K562 (cell line): Measurements from ENCODE around the gene CIAO1. TPM values are rescaled to one million over a fixed set of nuclear protein-coding genes. Genes with fewer than 3 reads are reported as not detected.
A peak's percentile ranks its signal among the peaks of the same experiment; 100 is the strongest.

Experiments used
- CREB3L1 ChIP-seq: fragments of 450-650 bp; IDR thresholded peaks from 2 replicates; pipeline ENCODE4 v1.6.1; 2014; ENCODE audit warnings: low read depth, mild to moderate bottlenecking, moderate library complexity, borderline replicate concordance
- DDX20 ChIP-seq: fragments of 450-650 bp; IDR thresholded peaks from 2 replicates; pipeline ENCODE4 v1.6.1; 2016; ENCODE audit warnings: missing genetic modification characterization, low read depth, mild to moderate bottlenecking, missing compliant biosample characterization, moderate library complexity
- ETV5 ChIP-seq: sonication (generic); formaldehyde crosslinking; IDR thresholded peaks from 2 replicates; pipeline ENCODE4 v1.4.0; 2020; ENCODE audit warnings: low read depth, mild to moderate bottlenecking, missing genetic modification reagents
- HIVEP1 ChIP-seq: fragments of 250-450 bp; sonication (Bioruptor Pico); IDR thresholded peaks from 2 replicates; pipeline ENCODE4 v1.4.0; 2020; ENCODE audit warnings: mild to moderate bottlenecking
- HMGXB4 ChIP-seq: sonication (generic); formaldehyde crosslinking; IDR thresholded peaks from 2 replicates; pipeline ENCODE4 v1.8.1; 2023; ENCODE audit warnings: mild to moderate bottlenecking, missing genetic modification reagents
- JUN ChIP-seq, 2 experiments: sonication (generic) in 1 of 2; formaldehyde crosslinking in 1 of 2; IDR thresholded peaks; 2 replicates each; pipeline versions ENCODE4 v1.6.1 to v1.8.0; 2012 to 2022; ENCODE audit warnings: borderline replicate concordance in 2 of 2, mild to moderate bottlenecking in 2 of 2, improper control_type of control experiment in 1 of 2, low read depth in 1 of 2, low read length in 1 of 2, missing genetic modification reagents in 1 of 2
- KDM2B ChIP-seq: fragments of 250-450 bp; sonication (Bioruptor Pico); IDR thresholded peaks from 2 replicates; pipeline ENCODE4 v1.8.0; 2021; ENCODE audit warnings: mild to moderate bottlenecking, moderate library complexity
- MCM2 ChIP-seq: fragments of 450-650 bp; IDR thresholded peaks from 2 replicates; pipeline ENCODE4 v1.6.1; 2017; ENCODE audit warnings: low read depth, mild to moderate bottlenecking
- MEIS2 ChIP-seq: fragments of 450-650 bp; IDR thresholded peaks from 2 replicates; pipeline ENCODE4 v1.6.1; 2014; ENCODE audit warnings: mild to moderate bottlenecking; ENCODE audit not compliant: partially characterized antibody
- MLLT1 ChIP-seq, 2 experiments: fragments of 450-650 bp; IDR thresholded peaks; 2 replicates each; pipeline ENCODE4 v1.6.1; 2016
- NR2F6 ChIP-seq: fragments of 450-650 bp; formaldehyde crosslinking; IDR thresholded peaks from 2 replicates; pipeline ENCODE4 v1.4.0; 2020; ENCODE audit warnings: mild to moderate bottlenecking
- PHF21A ChIP-seq: fragments of 450-650 bp; IDR thresholded peaks from 2 replicates; pipeline ENCODE4 v1.6.1; 2017; ENCODE audit warnings: low read depth, borderline replicate concordance
- TARDBP ChIP-seq: fragments of 450-650 bp; IDR thresholded peaks from 2 replicates; pipeline ENCODE4 v1.6.1; 2016
- TFAM ChIP-seq: fragments of 250-450 bp; sonication (Bioruptor Pico); conservative IDR thresholded peaks from 2 replicates; pipeline ENCODE4 v1.5.0; 2021; ENCODE audit warnings: mild to moderate bottlenecking, moderate library complexity
- ZNF316 ChIP-seq: fragments of 450-650 bp; IDR thresholded peaks from 2 replicates; pipeline ENCODE4 v1.6.1; 2016
- ZNF347 ChIP-seq: fragments of 450-650 bp; formaldehyde crosslinking; IDR thresholded peaks from 2 replicates; pipeline ENCODE4 v1.4.0; 2020; ENCODE audit warnings: low read depth, mild to moderate bottlenecking, moderate library complexity
- ZNF717 ChIP-seq: fragments of 250-450 bp; sonication (Bioruptor Pico); IDR thresholded peaks from 2 replicates; pipeline ENCODE4 v1.5.0; 2021
- polyA plus RNA-seq, 8 experiments: library from polyadenylated mRNA; depleted of rRNA in 4 of 8; stranded (reverse) in 5 of 8; unstranded in 3 of 8; fragments of >200 nt; fragmentation: Nextera tagmentation in 2 of 8; fragmentation: Illumina TruSeq in 1 of 8; extraction: Ambion mirVana in 2 of 8; extraction: Trizol in 1 of 8; gene quantifications; 2 replicates each; pipeline versions ENCODE4 v1.2.1 to v1.2.3, GENCODE V29; 2011 to 2014; ENCODE audit warnings: inconsistent platforms in 1 of 8, missing spikeins in 1 of 8
- total RNA-seq, 7 experiments: library from RNA; depleted of rRNA in 6 of 7; stranded (reverse); fragments of >200 nt in 6 of 7; fragmentation: Illumina TruSeq in 2 of 7; extraction: Trizol in 2 of 7; gene quantifications; 2 replicates each; pipeline versions ENCODE4 v1.2.1 to v1.2.3, GENCODE V29; 2011 to 2021; ENCODE audit warnings: low replicate concordance in 1 of 7
- TF ChIP-seq, protein P1 (sequence below): fragments of 450-650 bp; formaldehyde crosslinking; IDR thresholded peaks from 2 replicates; pipeline ENCODE4 v1.4.0; 2020; ENCODE audit warnings: mild to moderate bottlenecking, moderate library complexity
- TF ChIP-seq, protein P2 (sequence below): fragments of 250-450 bp; sonication (Bioruptor Pico); IDR thresholded peaks from 2 replicates; pipeline ENCODE4 v1.5.0; 2020; ENCODE audit warnings: mild to moderate bottlenecking

Gene CIAO1
- total and polyA plus RNA-seq, 9 of the 15 experiments (the other 6 are each of a cell fraction or from before 2014, with no cell fraction given), result 11.4 to 156 (median 92.8) TPM

DNA sequence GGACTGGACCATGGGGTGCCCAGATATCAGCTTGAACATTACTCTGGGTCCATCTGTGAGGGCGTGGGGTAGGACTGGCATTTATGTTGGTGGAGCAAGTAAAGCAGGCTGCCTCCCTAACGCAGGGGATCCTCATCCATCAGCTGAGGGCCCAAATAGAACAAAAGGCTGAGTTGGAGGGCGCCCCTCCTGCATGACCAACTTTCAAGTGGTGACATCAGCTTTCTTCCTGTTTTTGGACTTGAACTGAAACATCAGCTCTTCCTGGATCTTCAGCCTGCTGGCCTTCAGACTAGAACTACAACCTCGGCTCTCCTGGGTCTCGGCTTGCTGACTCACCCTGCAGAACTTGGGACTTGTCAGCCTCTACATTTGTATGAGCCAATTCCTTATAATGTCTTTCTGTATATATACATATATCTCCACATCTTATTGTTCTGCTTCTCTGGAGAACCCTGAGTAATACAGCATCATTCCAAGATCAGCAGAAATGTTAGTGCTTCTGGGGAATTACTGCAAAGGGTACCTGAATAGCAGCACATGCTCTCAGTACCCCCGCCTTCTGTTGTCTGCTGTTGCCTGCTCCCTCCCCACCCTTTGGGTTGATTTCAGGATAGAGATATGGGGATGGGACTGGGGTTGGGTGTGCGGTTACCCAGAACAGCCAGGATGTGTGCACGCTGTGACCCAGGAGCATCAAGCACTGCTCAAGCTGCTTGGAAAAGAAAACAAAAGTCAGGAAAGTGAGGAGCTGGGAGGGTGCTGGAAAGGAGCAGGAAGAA is 20.2 kb upstream of the CIAO1 start (continued):
- TF ChIP-seq, protein P1, sequence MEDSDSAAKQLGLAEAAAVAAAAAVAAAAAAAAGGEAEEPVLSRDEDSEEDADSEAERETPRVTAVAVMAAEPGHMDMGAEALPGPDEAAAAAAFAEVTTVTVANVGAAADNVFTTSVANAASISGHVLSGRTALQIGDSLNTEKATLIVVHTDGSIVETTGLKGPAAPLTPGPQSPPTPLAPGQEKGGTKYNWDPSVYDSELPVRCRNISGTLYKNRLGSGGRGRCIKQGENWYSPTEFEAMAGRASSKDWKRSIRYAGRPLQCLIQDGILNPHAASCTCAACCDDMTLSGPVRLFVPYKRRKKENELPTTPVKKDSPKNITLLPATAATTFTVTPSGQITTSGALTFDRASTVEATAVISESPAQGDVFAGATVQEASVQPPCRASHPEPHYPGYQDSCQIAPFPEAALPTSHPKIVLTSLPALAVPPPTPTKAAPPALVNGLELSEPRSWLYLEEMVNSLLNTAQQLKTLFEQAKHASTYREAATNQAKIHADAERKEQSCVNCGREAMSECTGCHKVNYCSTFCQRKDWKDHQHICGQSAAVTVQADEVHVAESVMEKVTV (CRISPR knock-in tag), result no peak
- TF ChIP-seq KDM2B (CRISPR knock-in tag) (no peak), JUN (IDR thresholded peaks at IDR 0.05; ENCODE audit: borderline replicate concordance, low read depth, low read length) (peak; percentile 75), JUN (CRISPR knock-in tag; IDR thresholded peaks at IDR 0.05; ENCODE audit: borderline replicate concordance) (no peak), CREB3L1 (peak; percentile 26; the same call in 1 of the 2 replicates), TARDBP (no peak), ZNF717 (CRISPR knock-in tag) (no peak), MLLT1 (IDR thresholded peaks at IDR 0.05) (no peak), MCM2 (no peak), HMGXB4 (CRISPR knock-in tag) (no peak), TFAM (no peak), PHF21A (no peak), ETV5 (CRISPR knock-in tag) (no peak), MEIS2 (no peak), HIVEP1 (no peak; the same call in 1 of the 2 replicates), DDX20 (no peak), NR2F6 (CRISPR knock-in tag) (no peak), ZNF316 (peak; percentile 64; the same call in 1 of the 2 replicates), ZNF347 (CRISPR knock-in tag) (no peak)
- TF ChIP-seq, protein P2, sequence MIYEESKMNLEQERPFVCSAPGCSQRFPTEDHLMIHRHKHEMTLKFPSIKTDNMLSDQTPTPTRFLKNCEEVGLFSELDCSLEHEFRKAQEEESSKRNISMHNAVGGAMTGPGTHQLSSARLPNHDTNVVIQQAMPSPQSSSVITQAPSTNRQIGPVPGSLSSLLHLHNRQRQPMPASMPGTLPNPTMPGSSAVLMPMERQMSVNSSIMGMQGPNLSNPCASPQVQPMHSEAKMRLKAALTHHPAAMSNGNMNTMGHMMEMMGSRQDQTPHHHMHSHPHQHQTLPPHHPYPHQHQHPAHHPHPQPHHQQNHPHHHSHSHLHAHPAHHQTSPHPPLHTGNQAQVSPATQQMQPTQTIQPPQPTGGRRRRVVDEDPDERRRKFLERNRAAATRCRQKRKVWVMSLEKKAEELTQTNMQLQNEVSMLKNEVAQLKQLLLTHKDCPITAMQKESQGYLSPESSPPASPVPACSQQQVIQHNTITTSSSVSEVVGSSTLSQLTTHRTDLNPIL (CRISPR knock-in tag), result no peak
